ENCODE data around the gene MSI2.

Gene MSI2

DNA sequence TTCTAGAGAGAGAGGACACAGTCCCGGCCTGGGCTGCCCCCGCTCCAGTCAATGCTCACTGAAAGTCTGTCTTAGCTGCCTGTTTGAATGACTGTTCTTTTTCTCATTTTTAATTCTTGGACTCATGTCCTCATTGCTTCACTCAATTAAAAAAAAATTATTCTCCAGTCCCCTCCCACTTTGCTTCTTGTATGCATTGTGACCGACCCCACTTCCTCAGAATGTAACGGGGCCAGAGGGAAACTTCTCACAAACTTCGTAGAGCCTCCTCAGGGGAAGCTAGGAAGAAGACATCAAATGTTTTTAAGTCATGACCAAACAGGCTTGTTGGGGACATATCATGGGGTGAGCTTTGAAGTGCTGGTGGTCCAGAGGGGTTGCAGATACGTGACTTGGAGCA, 375.5 kb downstream of the MSI2 start:
- no peak for DNase-seq

DNA sequence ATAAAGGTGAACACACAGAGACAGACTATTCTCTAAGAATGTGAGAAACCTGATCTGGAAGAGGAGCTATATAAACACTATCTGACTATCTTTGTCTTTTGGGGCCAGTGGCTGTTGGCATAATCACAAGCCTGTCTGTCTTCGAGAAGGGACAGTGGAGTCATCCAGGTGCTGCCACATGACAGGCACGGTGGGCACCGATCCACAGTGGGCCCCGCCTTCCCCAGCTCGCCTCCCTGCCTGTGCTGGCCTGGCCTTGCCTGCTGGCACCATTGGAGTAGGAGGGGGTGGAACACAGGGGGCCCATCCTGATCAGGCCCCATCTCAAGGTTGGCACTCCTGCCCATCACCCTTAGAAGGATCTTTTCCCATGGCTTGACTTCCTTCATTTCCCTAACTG, 376.0 kb downstream of the MSI2 start:
- DNase-seq, result no peak

DNA sequence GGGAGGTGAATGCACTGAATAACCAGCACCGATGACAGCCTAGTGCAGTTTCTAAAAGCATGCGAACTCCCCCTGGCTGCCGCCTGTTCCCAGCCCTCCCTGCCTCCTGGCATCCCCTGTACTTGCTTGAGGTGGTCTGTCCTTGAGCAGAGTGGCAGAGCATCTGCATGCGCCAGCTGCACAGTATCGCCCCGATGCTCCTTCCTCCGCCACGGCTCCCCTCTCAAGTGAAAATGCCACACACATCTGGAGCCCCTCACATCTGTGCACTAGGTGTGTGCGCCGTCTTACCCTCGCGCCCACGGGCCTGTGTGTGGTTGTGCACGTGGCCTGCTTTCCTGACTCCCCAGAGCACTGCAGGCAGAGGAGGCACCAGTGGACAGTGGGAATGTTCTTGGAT, 376.9 kb downstream of the MSI2 start:
- DNase-seq, result no peak

DNA sequence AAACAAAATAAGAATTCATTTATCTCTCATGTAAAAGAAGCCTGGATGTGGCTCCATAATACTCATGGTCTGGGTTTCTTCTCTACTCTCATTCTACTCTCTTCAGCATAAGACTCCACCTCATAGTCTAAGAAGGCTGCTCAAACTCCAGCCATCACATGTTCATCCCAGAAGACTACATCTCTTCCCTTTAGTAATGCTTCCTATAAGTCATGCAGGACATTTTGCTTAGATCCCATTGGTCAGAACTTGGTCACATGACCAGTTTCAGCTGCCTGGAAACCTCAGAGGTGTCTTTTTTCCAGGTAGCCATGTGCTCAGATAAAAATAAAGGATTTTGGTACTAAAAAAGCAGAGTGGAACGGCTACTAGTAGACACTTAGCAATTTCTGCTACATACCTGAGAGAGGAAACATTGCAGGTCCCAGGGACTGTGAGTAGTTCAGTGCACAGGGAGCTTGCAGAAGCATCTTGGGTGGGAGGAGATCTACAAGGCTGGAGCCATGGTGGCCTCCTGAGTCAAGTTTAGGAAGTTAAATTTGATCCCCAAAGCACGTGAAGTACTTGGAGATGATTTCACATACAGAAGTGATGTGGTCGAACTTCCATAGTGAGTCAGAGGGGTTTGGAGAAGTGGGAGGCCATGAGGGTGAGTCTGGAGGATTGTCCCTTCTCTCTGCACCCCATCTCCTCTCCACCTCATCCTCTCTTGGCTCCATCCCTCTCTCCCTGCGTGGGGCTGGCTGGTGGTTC, 378.6 kb downstream of the MSI2 start:
- no peak for DNase-seq

DNA sequence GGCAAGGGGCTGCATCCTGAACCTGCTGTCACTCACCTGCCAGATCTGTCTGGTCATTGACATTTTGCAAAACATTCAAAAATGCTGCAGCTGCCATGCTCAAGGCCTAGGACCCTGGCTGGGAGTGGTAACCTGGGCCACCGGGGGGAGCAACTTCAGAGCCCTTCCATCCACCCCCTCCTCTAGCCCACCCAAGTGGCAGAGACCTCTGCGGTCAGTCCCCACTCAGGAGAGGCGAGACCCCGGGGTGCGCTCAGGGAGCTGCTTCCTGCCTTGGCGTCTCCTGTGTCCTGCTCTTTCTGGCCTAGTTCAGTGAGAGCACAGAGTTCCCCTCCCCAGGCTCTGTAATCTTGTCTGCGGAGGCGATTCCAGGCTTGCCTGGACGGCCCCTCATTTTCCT, 380.0 kb downstream of the MSI2 start:
- no peak for DNase-seq

DNA sequence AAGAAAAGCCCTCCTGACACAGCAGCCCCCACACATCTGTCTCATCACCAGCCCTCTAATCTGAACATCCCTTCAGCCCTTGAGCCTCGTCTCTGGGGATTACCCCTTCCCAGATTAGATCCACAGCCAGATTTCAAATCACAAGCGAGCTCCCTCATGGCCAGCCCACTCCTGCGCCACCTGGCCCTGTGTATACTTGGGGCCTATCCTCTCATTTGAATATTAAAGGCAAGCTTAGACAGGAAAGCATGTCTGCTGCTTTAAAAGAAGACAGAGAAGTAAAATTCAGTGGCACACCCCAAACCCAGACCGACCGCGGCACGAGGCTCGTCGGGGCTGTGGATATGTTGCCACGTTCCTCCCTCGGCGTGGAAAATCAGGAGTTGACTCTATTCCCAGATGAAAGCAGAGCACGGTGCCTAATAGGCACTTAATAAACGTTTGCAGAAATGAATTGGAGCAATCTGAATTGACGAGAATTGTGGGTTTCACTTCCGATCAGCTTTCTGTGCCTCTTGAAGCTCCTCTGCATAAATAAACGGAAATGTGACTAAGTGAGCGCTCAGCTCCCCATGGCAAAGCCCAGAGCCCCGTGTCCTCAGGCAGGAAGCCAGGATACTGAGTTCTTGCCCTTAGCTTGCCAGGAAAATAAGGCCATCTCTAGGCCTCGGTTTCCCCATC, 380.8 kb downstream of the MSI2 start:
- DNase-seq, result no peak

DNA sequence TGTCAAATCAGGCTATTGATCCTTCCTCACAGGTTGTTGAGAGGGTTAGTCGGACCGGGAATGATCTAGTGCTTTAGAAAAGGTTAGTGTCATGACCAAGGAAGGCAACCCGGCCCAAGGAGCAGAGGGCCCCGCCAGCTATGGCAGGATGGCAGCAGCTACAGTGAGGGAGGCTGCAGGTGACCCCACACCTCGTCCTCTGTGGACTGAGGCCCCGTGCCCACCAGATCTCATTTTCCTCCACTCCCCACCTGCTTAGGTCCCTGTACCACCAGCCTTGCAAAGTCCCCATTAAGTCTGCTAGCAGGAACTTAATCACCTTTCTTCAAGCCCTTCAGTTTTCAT, 381.3 kb downstream of the MSI2 start:
- no peak for DNase-seq

DNA sequence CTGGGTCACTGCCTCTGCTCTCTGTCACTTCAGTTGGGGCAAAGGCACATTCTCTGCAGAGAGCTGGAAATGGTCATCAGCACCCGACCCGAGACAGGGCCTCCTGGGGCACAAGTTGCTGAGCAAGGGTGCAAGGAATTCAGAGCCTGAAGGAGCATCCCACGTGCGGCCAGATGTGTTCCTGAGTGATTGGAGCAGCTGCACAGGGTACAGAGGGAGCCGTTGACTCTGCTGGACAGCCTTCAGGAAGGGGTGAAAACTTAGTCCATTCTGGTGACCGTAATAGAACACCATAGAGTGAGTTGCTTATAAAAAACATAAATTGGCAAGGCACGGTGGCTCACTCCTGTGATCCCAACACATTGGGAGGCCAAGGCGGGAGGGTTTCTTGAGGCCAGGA, 382.0 kb downstream of the MSI2 start:
- no peak for DNase-seq

DNA sequence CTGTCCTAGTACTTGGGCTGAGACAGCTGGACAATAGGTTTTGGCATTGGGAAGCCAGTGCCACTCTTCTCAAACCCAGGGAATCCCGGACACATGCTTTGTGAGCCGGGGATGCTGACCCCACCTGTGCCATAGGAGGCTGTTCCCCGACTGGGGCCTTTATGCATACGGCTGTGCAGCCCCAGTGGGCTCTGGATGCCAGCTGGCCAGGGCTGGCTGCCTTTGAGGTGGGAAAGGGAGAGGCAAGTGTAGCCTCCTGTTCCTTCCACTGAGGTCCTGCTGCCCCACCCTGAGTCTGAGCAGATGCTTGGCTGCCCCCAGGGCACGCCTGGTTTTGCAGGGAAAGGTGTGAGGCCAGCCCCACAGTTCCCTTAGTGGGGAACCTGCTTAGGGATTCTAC, 383.1 kb downstream of the MSI2 start:
- no peak for DNase-seq

DNA sequence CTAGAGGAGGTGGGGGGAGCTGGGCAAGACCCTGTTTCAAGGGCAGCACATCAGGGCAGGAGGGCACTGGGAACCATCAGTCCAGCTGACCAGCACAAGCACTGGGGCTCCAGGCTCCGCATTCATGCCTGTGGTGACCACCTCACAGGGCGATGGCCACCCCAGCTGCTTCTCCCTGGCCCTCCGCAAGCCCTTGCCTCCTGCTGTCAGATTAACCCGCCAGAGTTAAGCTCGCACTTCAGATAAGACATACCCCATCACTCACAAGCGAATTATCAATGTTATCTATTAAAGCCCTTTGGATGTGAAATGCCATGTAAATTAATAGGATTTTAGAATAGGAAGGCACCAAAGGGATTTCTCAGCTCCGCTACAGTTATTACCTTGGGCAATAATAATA, 383.8 kb downstream of the MSI2 start:
- no peak for DNase-seq

DNA sequence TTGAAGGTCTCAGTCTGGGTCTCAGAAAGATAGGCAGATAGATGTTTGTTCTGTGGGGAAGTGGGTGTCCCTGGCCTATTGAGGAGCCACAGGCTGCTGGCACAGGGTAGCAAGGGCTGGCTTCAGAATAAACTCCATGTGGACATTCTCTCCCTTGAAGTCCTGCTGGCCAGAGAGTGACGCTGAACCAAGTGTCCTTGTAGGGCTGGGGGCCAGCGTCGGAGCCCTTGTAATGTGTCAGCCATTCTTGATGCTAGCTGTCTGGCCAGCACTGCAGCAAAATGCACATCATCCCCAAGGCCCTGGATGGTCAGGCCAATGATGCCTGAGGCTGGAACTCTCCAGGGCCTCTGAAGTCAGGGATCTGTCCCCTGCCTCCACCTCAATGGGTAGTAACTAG, 385.4 kb downstream of the MSI2 start:
- DNase-seq, result no peak

DNA sequence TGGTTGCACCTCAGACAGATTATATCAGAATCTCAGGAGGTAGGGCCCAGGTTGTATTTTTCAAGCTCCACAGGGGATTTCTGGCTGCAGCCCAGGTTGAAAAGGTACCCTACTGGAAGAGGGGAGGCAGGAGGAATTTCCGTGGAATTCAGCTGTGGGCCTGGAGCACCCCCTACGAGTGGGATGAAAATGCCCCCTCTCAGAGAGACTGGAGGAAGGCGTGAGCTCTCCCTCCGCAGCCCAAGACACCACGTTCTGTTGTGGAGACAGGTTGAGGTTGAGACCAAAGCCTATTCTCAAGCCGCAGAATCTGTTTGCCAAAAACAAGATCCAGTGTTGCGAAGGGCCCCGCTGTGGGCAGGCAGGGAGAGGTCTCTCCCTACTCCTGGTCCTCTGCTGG, 386.7 kb downstream of the MSI2 start:
- no peak for DNase-seq

DNA sequence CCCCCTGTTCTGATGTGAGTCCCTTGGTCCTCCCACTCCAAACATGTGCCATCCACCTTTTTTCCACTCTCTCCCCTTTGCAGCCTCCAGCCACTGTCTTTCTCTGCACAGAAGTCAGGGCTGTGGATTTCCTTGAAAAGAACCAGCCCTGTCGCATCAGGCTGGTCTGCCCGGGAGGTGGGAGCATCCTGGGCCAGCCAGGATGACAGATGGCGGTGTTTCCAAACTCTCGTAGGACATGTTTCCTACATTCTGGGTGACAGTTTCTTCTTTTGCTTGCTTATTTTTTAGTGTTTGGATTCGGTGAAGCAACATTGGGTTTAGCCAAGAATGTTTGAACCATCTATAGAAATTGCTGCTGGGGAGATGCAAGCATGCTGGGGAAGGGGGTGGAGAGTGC, 388.0 kb downstream of the MSI2 start:
- no peak for DNase-seq

DNA sequence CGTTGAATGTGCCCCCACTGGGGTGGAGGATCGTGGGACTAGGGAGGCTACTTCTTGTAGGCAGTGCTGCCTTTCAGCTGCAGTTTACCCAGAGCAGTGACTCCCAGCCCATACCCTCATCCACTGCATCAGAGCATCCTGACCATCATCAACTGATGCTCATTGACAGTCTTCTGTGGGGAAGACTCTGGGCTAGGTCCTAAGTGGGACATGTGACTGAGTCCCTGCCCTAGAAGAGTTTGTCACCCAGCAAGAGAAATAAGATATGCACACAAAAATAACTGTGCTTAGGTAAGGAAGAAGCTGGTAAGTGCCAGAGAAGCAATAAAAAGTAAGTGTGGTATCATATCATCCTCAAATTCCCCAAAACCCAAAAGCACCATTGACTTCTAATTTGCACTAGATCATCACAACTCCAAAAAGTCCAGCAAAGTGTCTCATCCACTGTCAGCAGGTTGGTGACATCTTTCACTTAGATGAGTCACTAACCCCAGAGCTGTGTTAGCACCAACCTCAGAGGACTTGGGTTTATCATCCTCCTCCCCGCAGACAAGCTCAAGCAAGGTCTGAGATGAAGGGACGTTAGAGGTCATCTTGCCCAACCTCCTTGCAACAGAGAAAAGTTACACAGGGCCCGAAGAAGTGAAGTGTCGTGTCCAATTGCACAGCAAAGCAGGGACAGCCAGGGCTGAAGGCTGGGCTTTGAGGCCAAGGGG, 389.8 kb downstream of the MSI2 start:
- DNase-seq, result no peak

DNA sequence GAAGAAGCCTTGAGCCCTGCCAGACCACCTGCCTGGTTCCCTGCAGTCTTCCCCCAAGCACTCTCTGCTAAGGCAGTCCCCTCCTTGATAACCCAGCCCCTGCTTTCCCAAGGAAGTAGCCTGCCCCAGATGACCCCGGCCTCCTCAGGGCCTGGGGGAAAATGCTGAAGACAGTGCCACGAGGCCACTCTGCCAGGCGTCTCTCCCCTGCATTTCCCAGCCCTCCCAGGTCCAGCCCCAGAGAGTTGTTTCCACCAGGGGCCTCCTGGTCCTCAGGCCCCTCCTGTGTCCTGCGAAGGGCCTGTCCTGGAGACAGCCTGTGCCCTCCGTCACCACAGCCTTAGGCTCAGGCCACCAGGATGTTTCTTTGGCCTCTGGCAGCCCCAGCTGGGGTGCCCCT, 392.4 kb downstream of the MSI2 start:
- no peak for DNase-seq

DNA sequence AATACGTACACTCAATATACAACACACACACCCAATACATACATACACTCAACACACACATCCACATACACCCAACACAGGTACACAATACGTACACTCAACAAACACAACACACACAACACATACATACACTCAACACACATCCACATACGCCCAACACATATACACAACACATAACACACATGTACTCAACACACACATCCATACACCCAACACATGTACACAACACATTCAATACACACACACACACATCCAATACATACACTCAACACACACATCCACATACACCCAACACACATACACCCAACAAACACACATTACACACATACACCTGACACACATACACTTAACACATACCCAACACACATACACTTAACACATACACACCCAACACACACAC, 392.9 kb downstream of the MSI2 start:
- DNase-seq, result no peak

DNA sequence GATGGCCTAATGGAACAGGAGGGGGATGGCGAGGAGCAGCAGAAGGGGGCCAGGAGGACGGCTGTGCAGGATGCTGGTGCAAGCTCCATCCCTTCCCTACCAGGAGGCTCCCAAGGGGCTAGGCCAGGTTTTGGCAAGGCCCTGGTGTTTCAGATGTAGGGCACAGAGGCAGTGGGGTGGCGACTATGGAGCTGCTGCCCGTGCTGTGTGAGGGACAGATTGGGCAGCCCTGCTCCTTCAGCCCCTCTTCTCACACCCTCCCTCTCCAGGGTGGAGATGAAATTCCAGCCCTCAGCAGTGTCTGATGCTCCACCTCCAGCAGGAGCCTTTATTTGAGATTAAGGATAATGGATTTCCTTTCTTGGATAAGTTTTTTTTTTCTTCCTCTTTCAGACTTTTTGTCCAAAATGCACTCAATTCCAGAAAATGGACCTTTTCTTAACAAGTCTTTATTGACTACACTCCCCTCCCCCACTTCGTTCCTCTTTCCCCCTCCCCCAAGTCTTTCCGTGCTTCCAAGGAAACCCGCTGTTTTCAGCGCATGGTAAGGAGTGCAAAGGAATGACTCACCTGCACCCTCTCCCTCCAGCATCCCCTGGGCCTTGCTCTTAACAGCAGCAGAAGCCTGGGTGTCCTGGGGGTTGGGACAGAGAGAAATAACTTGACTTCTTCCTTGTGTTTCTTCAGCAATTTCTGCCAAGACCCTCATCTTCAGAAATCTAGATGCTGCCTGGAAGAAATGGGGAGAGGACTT, 393.6 kb downstream of the MSI2 start:
- DNase-seq, result no peak

DNA sequence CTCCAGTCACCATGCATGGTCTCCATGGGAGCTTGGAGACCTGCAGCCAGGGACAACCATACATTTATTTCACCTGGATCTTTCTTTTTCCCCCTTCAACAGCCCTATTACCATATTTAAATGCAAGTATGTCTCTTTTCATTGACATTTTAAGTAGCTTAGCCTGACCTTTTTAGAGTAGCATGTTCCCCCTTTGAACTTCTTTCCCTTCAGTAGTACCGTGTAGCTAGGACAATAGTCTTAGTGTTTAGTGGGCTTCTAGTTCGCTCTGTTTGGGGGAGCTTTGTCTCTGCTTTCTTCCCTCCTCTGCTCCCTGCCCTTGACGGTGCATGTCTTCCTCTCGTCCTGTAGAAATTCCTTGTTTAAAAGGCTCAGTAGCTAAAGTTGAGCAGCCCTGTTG, 394.2 kb downstream of the MSI2 start:
- DNase-seq, result no peak

DNA sequence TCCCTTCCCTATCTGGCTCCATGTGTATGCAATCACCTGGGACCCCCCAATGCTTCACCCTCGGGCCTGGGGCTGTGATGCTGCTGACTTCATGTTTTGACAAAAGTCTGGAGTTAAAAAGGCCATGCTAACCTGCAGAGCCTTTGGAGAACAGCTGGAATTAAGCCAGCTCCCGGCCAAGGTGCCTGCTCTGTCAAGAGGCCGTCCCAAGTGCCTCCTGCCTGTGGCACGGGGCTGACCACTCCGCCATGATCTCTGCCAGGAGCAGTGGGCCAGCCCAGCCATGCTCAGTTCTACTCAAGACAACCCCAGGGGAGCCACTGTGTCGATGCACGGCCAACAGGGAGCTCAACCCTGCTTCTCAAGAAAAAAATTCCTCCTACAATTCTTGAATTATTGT, 395.1 kb downstream of the MSI2 start:
- DNase-seq, result no peak

DNA sequence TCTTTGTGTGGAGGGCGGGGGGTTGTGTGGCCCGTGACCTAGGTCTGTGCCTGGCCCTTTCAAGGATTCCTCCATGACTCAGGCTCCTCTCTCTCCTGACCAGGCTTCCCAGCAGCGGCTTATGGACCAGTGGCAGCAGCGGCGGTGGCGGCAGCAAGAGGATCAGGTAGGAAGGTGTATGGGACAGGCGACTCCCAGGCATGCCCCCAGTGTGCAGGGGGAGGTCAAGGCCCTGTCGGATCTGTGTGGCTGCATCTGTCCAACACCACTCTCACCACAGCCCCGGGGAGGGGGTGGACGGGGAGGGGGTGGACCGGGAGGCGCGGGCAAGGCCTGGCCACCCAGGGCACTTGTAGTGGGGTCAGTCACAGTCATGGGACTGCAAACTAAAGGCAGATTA, 395.7 kb downstream of the MSI2 start:
- no peak for DNase-seq

DNA sequence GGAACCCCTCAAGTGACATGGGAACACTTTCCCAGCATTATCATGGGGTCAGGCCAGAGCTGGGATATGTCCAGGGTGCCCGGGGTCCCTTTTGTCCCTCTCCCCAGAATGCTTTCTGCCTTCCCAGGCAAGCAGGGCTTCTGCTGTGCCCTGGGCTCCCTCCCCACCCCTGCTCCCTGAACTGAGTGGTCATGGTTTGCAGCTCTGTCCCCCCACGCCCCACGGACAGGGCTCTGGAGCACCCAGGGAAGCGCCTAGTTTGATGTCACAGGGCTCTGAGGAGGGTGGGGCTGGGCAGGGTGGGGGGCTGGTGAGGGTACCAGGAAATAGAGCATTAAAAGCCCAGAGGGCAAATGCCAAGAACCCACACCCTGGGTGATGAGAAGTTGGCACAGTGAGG, 396.5 kb downstream of the MSI2 start:
- DNase-seq, result no peak

DNA sequence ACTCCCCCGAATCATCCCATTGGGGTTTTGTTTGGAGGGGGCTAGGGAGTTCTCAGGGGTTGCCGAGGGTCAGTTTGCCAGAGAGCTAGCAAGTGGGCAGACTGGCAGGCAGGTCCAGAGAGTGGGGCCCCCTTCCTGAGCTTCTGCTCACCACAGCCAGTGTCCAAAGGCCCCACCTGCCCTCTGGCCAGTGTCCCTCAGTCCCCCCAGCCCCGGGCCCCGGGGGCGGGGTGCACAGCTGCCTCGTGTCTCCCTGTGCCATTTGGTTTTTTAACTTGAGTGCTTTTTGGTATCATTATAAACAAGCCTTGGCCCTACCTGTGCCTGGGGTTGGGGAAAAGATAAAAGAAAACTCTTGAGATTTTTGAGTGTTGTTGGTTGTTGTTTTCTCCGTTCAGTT, 397.0 kb downstream of the MSI2 start:
- DNase-seq, result no peak

DNA sequence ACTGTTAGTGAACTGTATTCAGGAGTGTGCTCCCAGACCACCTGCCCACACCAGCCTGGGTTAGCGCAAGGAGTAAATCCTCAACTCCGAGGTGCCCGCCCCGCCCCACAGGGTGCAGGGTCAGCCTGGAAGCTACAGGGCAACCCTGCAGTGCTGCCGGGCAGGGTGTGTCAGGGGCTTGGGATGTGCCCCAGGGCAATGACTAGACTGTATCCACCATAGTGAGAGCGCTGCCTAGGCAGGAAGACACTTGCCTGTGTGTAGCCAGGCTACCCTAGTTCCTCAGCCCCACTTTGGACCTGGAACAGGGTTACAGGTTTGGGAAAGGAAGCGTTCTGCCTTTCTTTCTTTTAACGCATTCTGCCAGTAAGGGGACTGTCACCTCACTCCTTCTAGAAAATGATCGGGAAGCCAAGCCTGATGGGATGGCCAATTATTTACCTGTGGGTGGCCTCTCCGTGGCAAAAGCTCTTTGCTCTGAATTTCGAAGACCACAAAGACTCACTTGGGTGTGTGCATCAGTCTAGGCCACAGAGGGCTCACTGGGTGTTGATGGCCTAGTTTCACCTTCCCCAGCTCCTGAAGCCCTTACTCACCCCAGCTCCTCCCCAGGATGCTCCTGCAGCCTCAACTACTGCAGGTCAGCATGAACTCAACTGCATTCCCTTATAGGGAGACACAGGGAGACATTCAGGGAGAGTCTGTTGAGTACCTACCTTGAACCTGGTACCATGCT, 397.9 kb downstream of the MSI2 start:
- no peak for DNase-seq

Measured in stimulated activated CD4-positive, alpha-beta T cell treated with anti-CD3 and anti-CD28 coated beads, Interleukin-4, amount 100 ng/mL, for 1 hour (primary cell).